DMS53 (cell line): Measurements from ENCODE around the gene TMEM81.

Experiments
- DNase-seq: peaks from one replicate; lab custom pipeline; 2025; lab: John Stamatoyannopoulos, UW

TMEM81 gene

GRCh38 chr1:205059660-205060059, 24.6 kb downstream of the TMEM81 start:
- DNase-seq: no peak

DNA sequence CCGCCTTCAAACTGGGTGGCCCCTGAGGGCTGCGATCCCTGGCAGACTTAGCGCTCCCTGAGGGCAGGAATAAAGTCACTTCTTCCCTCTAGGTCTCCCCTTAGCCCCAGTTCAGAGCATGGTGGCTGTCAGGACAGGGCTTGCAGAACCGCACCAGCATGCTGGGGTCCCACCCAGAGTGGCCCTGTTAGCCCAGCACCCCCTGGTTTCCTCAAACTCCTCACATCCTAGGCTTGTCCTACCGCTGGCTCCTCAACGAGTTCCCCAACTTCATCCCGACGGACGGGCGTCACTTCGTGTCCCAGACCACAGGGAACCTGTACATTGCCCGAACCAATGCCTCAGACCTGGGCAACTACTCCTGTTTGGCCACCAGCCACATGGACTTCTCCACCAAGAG, 25.4 kb downstream of the TMEM81 start:
- no peak for DNase-seq

GRCh38 chr1:205057808-205058575, 26.3 kb downstream of the TMEM81 start:
- DNase-seq: no peak

DNA sequence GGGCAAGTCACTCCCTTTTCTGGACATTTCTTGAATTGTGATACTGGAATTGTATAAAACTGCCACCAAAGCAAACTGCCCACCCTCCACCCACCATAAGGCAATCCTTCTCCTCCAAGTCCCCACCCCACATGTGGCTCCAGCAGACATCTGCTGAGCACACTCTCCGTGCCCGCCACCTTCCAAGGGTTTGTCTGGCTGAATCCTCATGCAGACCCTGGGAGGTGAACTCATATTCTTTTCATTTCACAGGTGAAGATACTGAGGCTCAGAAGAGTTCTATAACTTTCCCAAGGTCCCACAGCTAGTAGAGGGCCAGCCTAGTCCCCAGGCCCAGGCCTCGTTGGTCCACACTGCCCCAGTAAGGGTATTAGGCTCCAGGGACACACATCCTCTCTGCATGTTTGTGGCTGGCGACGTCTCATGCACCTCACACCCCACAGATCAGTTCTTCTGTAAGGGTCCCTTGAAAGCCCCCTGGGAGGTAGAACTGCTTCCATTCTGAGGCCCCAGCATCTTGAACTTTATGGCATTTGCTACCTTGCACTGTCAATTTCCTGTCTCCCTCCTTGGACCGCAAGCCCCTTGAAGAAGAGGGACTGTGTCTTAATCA, 27.2 kb downstream of the TMEM81 start:
- no peak for DNase-seq

DNA sequence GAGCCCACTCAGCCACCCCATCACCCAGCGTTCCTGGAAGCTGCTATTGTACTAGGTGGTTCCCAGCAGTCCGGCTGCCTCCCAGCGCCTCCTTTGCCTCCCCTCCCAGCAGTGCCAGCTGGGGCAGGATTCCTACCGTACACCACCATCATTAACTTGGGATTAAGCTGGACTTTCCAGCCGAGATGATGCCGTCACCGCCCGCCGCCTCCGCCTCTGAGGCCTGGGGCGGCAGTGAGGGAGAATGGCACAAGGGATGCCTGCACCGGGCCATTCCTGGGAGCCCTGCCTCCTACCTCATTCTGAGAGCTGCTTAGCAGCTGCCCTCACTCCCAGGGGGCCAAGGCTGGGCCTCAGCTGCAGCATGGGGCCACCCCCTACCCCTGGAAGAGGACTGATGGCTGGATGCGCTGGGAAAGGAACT, 28.1 kb downstream of the TMEM81 start:
- no peak for DNase-seq

GRCh38 chr1:205054013-205054412, 30.2 kb downstream of the TMEM81 start:
- no peak for DNase-seq

DNA sequence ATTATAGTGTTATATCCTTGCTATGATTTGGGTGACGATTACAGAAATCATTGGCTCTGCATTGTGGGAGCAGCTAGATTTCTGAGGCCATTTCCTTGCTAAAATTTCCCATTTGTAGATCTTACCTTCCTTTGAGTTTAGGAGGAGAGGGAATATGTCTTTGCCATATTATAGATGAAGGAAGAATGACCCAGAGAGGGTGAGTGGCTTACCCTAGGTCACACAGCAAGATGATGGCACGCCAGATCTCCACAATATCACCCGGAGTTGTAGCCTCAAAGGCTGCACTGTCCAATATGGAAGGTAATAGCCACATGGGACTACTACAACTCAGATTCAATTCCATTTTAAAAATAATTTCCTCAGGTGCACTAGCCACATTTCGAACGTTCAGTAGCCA, 31.0 kb downstream of the TMEM81 start:
- no peak for DNase-seq

DNA sequence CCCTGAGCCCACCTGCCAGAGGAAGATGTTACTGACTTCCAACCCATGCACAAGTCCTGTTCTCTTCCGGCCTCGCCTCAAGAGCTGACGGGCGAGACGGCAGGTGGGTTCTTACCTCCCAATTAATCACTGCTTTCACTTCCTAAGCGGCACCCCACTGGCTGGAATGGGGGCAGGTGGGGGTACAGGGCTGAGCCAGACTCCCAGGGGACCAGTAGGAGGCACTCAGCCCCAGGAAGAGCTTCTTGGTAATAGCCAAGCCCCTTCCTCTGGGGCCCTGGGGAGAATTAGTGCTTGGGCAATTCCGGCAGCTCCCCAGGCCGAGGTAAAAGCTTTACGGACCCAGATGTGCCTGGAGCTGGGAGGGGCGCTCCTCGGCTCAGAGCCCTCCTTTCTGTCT, 31.6 kb downstream of the TMEM81 start:
- no peak for DNase-seq

- DNase-seq: no peak
Observed at GRCh38 chr1:205049479-205049878, 34.8 kb downstream of the TMEM81 start.

- DNase-seq: no peak
Observed at GRCh38 chr1:205048382-205048781, 35.9 kb downstream of the TMEM81 start.

GRCh38 chr1:205047764-205048231, 36.5 kb downstream of the TMEM81 start:
- no peak for DNase-seq

GRCh38 chr1:205046870-205047269, 37.4 kb downstream of the TMEM81 start:
- no peak for DNase-seq

GRCh38 chr1:205045146-205045545, 39.1 kb downstream of the TMEM81 start:
- DNase-seq: no peak

- DNase-seq: no peak
Observed at GRCh38 chr1:205044741-205045140, 39.5 kb downstream of the TMEM81 start.

GRCh38 chr1:205043866-205044265, 40.4 kb downstream of the TMEM81 start:
- DNase-seq: no peak

GRCh38 chr1:205042911-205043806, 41.1 kb downstream of the TMEM81 start, which contains the start of gene CNTN2:
TSS of gene CNTN2 (plus strand) at chr1:205043212. CDS start at chr1:205053186, 9,974 bp downstream.
- DNase-seq: peak; percentile 55

GRCh38 chr1:205041998-205042910, 42.0 kb downstream of the TMEM81 start:
- peak; percentile 54 for DNase-seq

GRCh38 chr1:205041001-205041715, 43.1 kb downstream of the TMEM81 start:
- DNase-seq: no peak

DNA sequence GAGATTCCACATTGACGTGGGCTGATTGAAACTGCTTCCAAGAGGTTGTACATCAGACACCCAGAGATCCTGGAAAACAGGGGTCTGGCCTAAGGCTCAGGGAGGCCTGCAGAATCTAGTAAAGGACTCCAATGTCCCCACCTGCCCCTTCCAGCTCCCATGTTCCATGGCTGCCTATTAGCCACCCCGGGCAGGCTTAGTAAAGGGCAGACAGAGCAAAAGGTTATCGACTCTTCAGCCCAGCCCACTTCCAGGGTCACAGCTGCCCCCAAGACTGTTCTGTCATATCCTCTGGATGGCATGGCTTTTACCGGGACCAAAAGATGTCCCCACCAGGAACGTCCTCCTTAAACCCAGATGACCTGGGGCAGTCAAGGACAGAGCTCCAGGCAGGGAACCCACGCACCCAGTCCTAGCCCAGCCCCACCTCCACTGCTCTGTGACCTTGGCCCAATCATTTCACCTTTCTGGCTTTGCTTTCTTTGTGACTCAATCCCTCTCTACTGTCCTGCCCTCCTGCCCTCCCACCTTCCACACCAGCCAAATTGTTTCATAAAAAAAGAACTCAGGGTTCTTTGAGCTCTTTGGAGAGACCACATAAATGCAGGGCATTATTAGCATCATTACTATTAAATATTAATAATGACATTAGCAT, 46.0 kb downstream of the TMEM81 start:
- no peak for DNase-seq

DNA sequence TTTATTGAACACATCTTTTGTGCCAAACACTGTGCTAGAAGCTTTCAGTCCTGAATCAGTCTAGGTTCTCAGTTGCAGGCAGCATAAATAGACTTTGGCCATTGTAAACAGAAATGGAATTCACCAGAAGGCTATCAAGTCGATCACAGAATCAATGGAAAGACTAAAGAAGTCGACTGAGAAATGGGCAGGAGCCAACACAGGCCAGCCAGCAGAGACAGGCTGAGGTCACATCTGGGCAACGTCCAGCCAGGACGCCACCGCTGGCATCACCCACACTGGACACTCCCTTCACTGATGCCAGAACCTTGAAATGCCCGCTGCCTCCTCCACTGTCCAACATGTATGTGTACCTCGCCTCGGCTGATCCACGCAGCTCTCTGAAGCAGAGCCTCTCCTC, 46.7 kb downstream of the TMEM81 start:
- no peak for DNase-seq
